Choroid plexus epithelial cell (primary cell): Measurements from ENCODE around the gene NUDT17.
A peak's percentile ranks its signal among the peaks of the same experiment; 100 is the strongest.
"Not testable (repeated sequence)": the region's sequence is repeated elsewhere in the genome, so short reads cannot be mapped to it uniquely, and the experiment has no call there.

Source experiments
- DNase-seq: peaks from one replicate; pipeline ENCODE4 v3.0.0-alpha.2; 2010; ENCODE audit warnings: low read depth
- H3K4me3 ChIP-seq: 2 replicates; pipeline ENCODE4 v1.5.1; 2011; ENCODE audit warnings: low read depth, mild to moderate bottlenecking, control low read depth, low read length, moderate library complexity
- CTCF ChIP-seq: conservative IDR thresholded peaks from 2 replicates; pipeline ENCODE4 v1.5.1; 2011; ENCODE audit warnings: low read depth, mild to moderate bottlenecking, control low read depth, inconsistent platforms, low read length, moderate library complexity

The NUDT17 gene

GRCh38 chr1:145828367-145829026 lies 16.9 kb upstream of the NUDT17 start:
- DNase-seq: no peak

GRCh38 chr1:145830810-145831209 lies 14.6 kb upstream of the NUDT17 start:
- DNase-seq, H3K4me3 ChIP-seq: not testable (repeated sequence)

More at GRCh38 chr1:145828367-145829026, 16.9 kb upstream of the NUDT17 start:
- no peak for TF ChIP-seq CTCF
- H3K4me3 ChIP-seq: no peak overlapping the region

GRCh38 chr1:145837656-145838055 lies 7.8 kb upstream of the NUDT17 start:
- no peak overlapping the region for H3K4me3 ChIP-seq
- TF ChIP-seq CTCF: no peak
- no peak for DNase-seq

- DNase-seq: no peak
- TF ChIP-seq CTCF: no peak
- no peak overlapping the region for H3K4me3 ChIP-seq
Observed at GRCh38 chr1:145843031-145843430, 2.4 kb upstream of the NUDT17 start.

GRCh38 chr1:145845144-145845513 lies 301 bp upstream of the NUDT17 start:
- no peak for TF ChIP-seq CTCF
- H3K4me3 ChIP-seq: peak overlapping the region; percentile 58
- DNase-seq: no peak

DNA sequence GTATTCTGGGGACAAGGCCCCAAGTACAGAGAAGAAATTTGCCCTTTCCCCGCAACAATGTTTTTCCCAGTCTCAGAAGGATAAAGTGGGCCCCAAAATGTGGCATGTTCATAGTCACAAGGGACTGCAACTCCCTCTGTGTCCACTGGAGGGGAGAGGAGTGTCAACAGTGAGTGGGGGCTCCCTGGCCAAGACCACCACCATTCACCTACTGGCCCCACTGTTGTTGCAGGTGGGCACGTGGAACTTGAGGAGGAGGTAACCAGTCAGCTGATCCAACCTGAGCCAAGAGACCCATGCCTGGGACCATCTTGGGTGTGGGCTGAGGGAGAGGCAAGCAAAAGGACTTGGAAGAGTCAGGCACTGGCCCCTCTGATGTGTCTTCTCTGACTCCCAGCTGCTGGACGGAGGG lies 777 bp downstream of the NUDT17 start:
- peak; percentile 59 for DNase-seq
- TF ChIP-seq CTCF: peak; percentile 83
- peak overlapping the region; percentile 58 for H3K4me3 ChIP-seq

DNA sequence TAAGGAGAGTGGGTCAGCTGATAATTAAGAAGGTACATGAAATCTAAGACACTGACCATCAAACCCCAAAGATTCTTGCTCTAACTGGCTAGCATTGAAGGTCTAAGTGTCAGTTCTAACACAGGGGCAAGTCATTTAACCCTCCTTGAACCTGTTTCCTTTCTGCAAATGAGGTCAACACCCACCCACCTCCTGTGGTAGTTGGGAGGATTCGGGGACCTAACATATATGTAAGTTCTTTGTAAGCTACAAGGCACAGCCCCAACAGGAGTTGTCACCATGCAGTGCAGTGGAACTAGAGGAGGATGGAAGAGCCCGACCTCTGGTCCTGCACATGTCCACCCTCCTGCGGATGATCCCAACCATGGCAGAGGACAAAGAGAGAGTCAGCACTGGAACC lies 2.4 kb downstream of the NUDT17 start:
- DNase-seq: no peak
- no peak for TF ChIP-seq CTCF
- H3K4me3 ChIP-seq: no peak overlapping the region
